ENCODE results near the gene SEPTIN8. TPM values are rescaled to one million over a fixed set of nuclear protein-coding genes. Genes with fewer than 3 reads are reported as not detected.

The SEPTIN8 gene
- total and polyA plus RNA-seq, 2 donors (not counting 1 experiment from before 2014, with no cell fraction given), result 4.0 to 5.9 TPM

GRCh38 chr5:132825033-132825833, 48.2 kb upstream of the SEPTIN8 start:
- Histone ChIP-seq H3K4me3 (ENCODE audit: control extremely low read depth in 1 of 5, extremely low read depth in 1 of 5, insufficient read depth in 1 of 5, low read depth in 2 of 5, low read length in 4 of 5) (peak overlapping the region in 3 of 5 experiments; percentile 11 to 51 (median 39)), H3K27me3 (replicated peaks in 1 of 4; ENCODE audit: control extremely low read depth in 1 of 4, control insufficient read depth in 3 of 4, insufficient read depth in 4 of 4, low read length in 3 of 4) (peaks cover 0 to 84% (median 48%) of the 10 kb centered on the region in 4 experiments)
- intact Hi-C loops (cut with micrococcal nuclease), result no loop called here

More at GRCh38 chr5:132825033-132825833, 48.2 kb upstream of the SEPTIN8 start:
- Histone ChIP-seq H3K9me3 (ENCODE audit: control extremely low read depth in 1 of 3, control insufficient read depth in 2 of 3, insufficient read depth in 1 of 3, low read length in 2 of 3) (peaks cover 0 to 4% (median 0%) of the 10 kb centered on the region in 3 donors), H3K27ac (ENCODE audit: low read length in 2 of 2) (no peak overlapping the region), H4K20me1 (ENCODE audit: control insufficient read depth, insufficient read depth, low read length, poor library complexity, severe bottlenecking) (no peaks in the 10 kb centered on the region), H3K79me2 (ENCODE audit: control insufficient read depth, insufficient read depth, low read length) (no peaks in the 10 kb centered on the region), H2AFZ (ENCODE audit: insufficient read depth, low read depth, low read length, poor library complexity, severe bottlenecking) (peak overlapping the region; percentile 64), H3K4me2 (replicated peaks; ENCODE audit: low read depth, low read length, poor library complexity, severe bottlenecking) (peak overlapping the region; percentile 83), H3K4me1 (ENCODE audit: control insufficient read depth in 2 of 2, insufficient read depth in 2 of 2, low read length in 2 of 2) (peaks cover 28 to 37% of the 10 kb centered on the region in 2 donors), H3K36me3 (replicated peaks in 1 of 2; ENCODE audit: control extremely low read depth in 1 of 2, control insufficient read depth in 1 of 2, extremely low read depth in 1 of 2, insufficient read depth in 2 of 2, low read length in 1 of 2) (no peaks in the 10 kb centered on the region), H3K9ac (ENCODE audit: low read length) (peak overlapping the region; percentile 47)
- peak; percentile 43 for DNase-seq
- peaks cover 35% of the 10 kb centered on the region for H3K27me3 Mint-ChIP-seq
- peaks cover 18% of the 10 kb centered on the region for H3K4me1 Mint-ChIP-seq
- H3K4me3 Mint-ChIP-seq, result peak overlapping the region; percentile 47
- H3K27ac Mint-ChIP-seq, result no peak overlapping the region
- ChIA-PET POLR2A (no interaction called here), CTCF (interaction anchor here (1.0 to 1.9 kb wide), 5 partner anchors 14 to 325 kb away, joined by 3 to 5 read pairs (median 4); no protein-coding TSS in a partner anchor)
- no peak for TF ChIP-seq CTCF (IDR thresholded peaks at IDR 0.05)
- TF ChIP-seq EZH2 (IDR thresholded peaks at IDR 0.05; ENCODE audit: borderline replicate concordance, insufficient read depth, low read depth, low read length, poor library complexity, severe bottlenecking), result no peak
- peak; percentile 6 for ATAC-seq (ENCODE audit: low read depth)
- WGBS (ENCODE audit: insufficient coverage), result 23% methylated on average over 71 of the region's 71 CpGs
- no peaks in the 10 kb centered on the region for H3K9me3 Mint-ChIP-seq (ENCODE audit: insufficient read depth)
